ENCODE data around the gene ZRANB1.

DNA sequence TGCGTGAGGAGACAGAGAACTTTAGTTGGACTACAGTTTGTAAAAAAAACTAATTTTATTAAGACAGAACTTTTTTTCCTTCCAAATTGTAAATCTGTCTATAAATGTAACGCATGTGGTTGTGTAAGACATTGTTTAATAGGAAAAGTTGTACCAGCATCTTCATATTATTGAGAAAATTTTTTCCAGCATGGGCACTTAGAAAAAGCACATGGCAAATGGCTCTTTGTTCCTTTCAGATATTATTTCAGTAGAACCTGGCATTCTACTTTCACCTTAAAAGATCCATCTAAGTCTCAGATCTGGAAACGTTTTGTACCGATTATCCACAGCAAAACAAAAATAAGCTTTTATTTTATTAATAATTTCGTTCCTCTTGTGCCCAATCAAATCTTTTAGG, 43.2 kb downstream of the ZRANB1 start:
- TF ChIP-seq, protein P1, sequence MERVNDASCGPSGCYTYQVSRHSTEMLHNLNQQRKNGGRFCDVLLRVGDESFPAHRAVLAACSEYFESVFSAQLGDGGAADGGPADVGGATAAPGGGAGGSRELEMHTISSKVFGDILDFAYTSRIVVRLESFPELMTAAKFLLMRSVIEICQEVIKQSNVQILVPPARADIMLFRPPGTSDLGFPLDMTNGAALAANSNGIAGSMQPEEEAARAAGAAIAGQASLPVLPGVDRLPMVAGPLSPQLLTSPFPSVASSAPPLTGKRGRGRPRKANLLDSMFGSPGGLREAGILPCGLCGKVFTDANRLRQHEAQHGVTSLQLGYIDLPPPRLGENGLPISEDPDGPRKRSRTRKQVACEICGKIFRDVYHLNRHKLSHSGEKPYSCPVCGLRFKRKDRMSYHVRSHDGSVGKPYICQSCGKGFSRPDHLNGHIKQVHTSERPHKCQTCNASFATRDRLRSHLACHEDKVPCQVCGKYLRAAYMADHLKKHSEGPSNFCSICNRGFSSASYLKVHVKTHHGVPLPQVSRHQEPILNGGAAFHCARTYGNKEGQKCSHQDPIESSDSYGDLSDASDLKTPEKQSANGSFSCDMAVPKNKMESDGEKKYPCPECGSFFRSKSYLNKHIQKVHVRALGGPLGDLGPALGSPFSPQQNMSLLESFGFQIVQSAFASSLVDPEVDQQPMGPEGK (CRISPR knock-in tag; IDR thresholded peaks at IDR 0.05; ENCODE audit: borderline replicate concordance) = no peak
- no peak for TF ChIP-seq SNAI2 (CRISPR knock-in tag; IDR thresholded peaks at IDR 0.05)
- TF ChIP-seq ZC3H10 (CRISPR knock-in tag; IDR thresholded peaks at IDR 0.05) = no peak

Data from SK-N-SH treated with all-trans-retinoic acid at 6 μM for 48 hours (cell line).